HCT116 (cell line): ENCODE measurements around the gene PDLIM7. TPM values are rescaled to one million over a fixed set of nuclear protein-coding genes. Genes with fewer than 3 reads are reported as not detected.

Source experiments
- ATAC-seq: fragments of 200-7000 bp; cut with Tn5 transposase; 2 replicates; pipeline ENCODE4 v1.9.1; 2020; ENCODE audit warnings: mild to moderate bottlenecking, moderate library complexity
- BruUV-seq: library from RNA; stranded (reverse); fragments of 400-500 nt; replicated peaks from 2 replicates; lab custom pipeline; 2021; lab: Mats Ljungman, UMichigan
- CTCF ChIA-PET: fragments of 300-600 bp; sonication (Branson Sonifier 250); formaldehyde crosslinking; loops from one replicate; lab custom pipeline; 2021; ENCODE audit warnings: antibody characterized with exemption; lab: Charles Lee
- POLR2A ChIA-PET: fragments of 300-600, 350-600 bp; sonication (Branson Sonifier 250); formaldehyde crosslinking; loops from one replicate; lab custom pipeline; 2021; ENCODE audit warnings: antibody characterized with exemption; lab: Charles Lee
- RAD21 ChIA-PET, 2 experiments: fragments of 300-600 bp; sonication (Branson Sonifier 250); formaldehyde crosslinking; loops; one replicate each; lab custom pipeline; 2023; ENCODE audit warnings: low total read pairs in 2 of 2; ENCODE audit not compliant: uncharacterized antibody in 2 of 2, unreplicated experiment in 2 of 2, low non-redundant PET in 1 of 2; lab: Charles Lee
- DNase-seq: peaks from one replicate; pipeline ENCODE4 v3.0.0-alpha.2; 2010; ENCODE audit warnings: low read depth, low spot score
- H2AFZ ChIP-seq: fragments of 200-600 bp; shearing (Covaris generic), sonication (generic); 2 replicates; pipeline ENCODE4 v1.6.1; 2017; ENCODE audit warnings: low read depth, mixed run types, mixed read lengths, antibody characterized with exemption, low read length; ENCODE audit not compliant: poor library complexity, severe bottlenecking
- H3K27ac ChIP-seq: 2 replicates; pipeline ENCODE4 v1.5.1; 2012; ENCODE audit warnings: low read depth, low read length
- H3K27me3 ChIP-seq: fragments of 200-600 bp; sonication (generic); 2 replicates; pipeline ENCODE4 v1.6.1; 2016; ENCODE audit warnings: mixed run types, low read length, mixed read lengths; ENCODE audit not compliant: insufficient read depth
- H3K36me3 ChIP-seq, 2 experiments: fragments of 200-500 bp in 1 of 2; fragments of 200-600 bp in 1 of 2; sonication (Bioruptor generic) in 1 of 2; sonication (generic) in 1 of 2; 2 replicates each; pipeline versions ENCODE4 v1.5.1 to v1.6.1; 2014 to 2016; ENCODE audit warnings: low read length in 2 of 2, inconsistent platforms in 1 of 2, mixed read lengths in 1 of 2, mixed run types in 1 of 2; ENCODE audit not compliant: insufficient read depth in 2 of 2, control insufficient read depth in 1 of 2
- H3K4me1 ChIP-seq, 2 experiments: fragments of 200-600 bp in 1 of 2; sonication (generic) in 1 of 2; 2 replicates each; pipeline versions ENCODE4 v1.5.1 to v1.6.1; 2012 to 2017; ENCODE audit warnings: low read length in 2 of 2, inconsistent platforms in 1 of 2, mild to moderate bottlenecking in 1 of 2, mixed read lengths in 1 of 2, mixed run types in 1 of 2, moderate library complexity in 1 of 2; ENCODE audit not compliant: insufficient read depth in 2 of 2, control insufficient read depth in 1 of 2
- H3K4me2 ChIP-seq: fragments of 200-600 bp; sonication (generic); 2 replicates; pipeline ENCODE4 v1.6.1; 2017; ENCODE audit warnings: mixed run types, low read length, mixed read lengths
- H3K4me3 ChIP-seq, 2 experiments: fragments of 200-600 bp in 1 of 2; sonication (generic) in 1 of 2; replicated peaks in 1 of 2; 2 replicates each; pipeline ENCODE4 v1.5.1; 2011 to 2016; ENCODE audit warnings: low read length in 2 of 2, control low read depth in 1 of 2, low read depth in 1 of 2, mild to moderate bottlenecking in 1 of 2, mixed read lengths in 1 of 2, mixed run types in 1 of 2
- H3K79me2 ChIP-seq: fragments of 200-600 bp; sonication (generic); 2 replicates; pipeline ENCODE4 v1.6.1; 2017; ENCODE audit warnings: mild to moderate bottlenecking, mixed run types, low read length, moderate library complexity, mixed read lengths; ENCODE audit not compliant: insufficient read depth
- H3K9ac ChIP-seq: fragments of 200-600 bp; sonication (generic); 2 replicates; pipeline ENCODE4 v1.6.1; 2016; ENCODE audit warnings: low read length, mixed read lengths
- H3K9me2 ChIP-seq: fragments of 200-600 bp; sonication (generic), shearing (Covaris generic); 2 replicates; pipeline ENCODE4 v1.6.1; 2017; ENCODE audit warnings: mixed run types, mild to moderate bottlenecking, moderate library complexity; ENCODE audit not compliant: insufficient read depth
- H3K9me3 ChIP-seq, 2 experiments: fragments of 200-500 bp in 1 of 2; fragments of 200-600 bp in 1 of 2; sonication (Bioruptor generic) in 1 of 2; sonication (generic) in 1 of 2; 2 replicates each; pipeline ENCODE4 v1.6.1; 2014 to 2017; ENCODE audit warnings: low read length in 2 of 2, mixed read lengths in 2 of 2, inconsistent platforms in 1 of 2, low read depth in 1 of 2, mild to moderate bottlenecking in 1 of 2, mixed run types in 1 of 2, moderate library complexity in 1 of 2; ENCODE audit not compliant: control insufficient read depth in 1 of 2, insufficient read depth in 1 of 2
- H4K20me1 ChIP-seq: fragments of 200-600 bp; sonication (generic), shearing (Covaris generic); 2 replicates; pipeline ENCODE4 v1.6.1; 2017; ENCODE audit warnings: mixed run types, mild to moderate bottlenecking, moderate library complexity; ENCODE audit not compliant: insufficient read depth
- CEBPB ChIP-seq: IDR thresholded peaks from 2 replicates; pipeline ENCODE4 v1.6.1; 2012; ENCODE audit warnings: low read depth
- CTCF ChIP-seq, 3 experiments: fragments of 200-600 bp in 1 of 3; sonication (generic) in 1 of 3; IDR thresholded peaks in 2 of 3; conservative IDR thresholded peaks in 1 of 3; 2 replicates each; pipeline ENCODE4 v1.5.1; 2012 to 2017; ENCODE audit warnings: low read depth in 2 of 3, low read length in 2 of 3, antibody characterized with exemption in 1 of 3, borderline replicate concordance in 1 of 3, control low read depth in 1 of 3, mild to moderate bottlenecking in 1 of 3, mixed read lengths in 1 of 3, mixed run types in 1 of 3, moderate library complexity in 1 of 3; ENCODE audit not compliant: insufficient read depth in 1 of 3
- EZH2 ChIP-seq: fragments of 200-600 bp; sonication (generic); IDR thresholded peaks from 2 replicates; pipeline ENCODE4 v1.6.1; 2017; ENCODE audit warnings: antibody characterized with exemption, mixed run types
- FOSL1 ChIP-seq: IDR thresholded peaks from 2 replicates; pipeline ENCODE4 v1.6.1; 2012; ENCODE audit warnings: low read depth
- MAX ChIP-seq: IDR thresholded peaks from 2 replicates; pipeline ENCODE4 v1.6.1; 2012
- POLR2A ChIP-seq: IDR thresholded peaks from 2 replicates; pipeline ENCODE4 v1.7.0; 2011; ENCODE audit warnings: borderline replicate concordance; ENCODE audit not compliant: insufficient read depth, insufficient read length; ENCODE audit errors: extremely low read depth
- REST ChIP-seq: IDR thresholded peaks from 2 replicates; pipeline ENCODE4 v1.6.1; 2012; ENCODE audit warnings: low read depth
- SIN3A ChIP-seq: IDR thresholded peaks from 2 replicates; pipeline ENCODE4 v1.6.1; 2012; ENCODE audit warnings: low read depth
- SP1 ChIP-seq: IDR thresholded peaks from 2 replicates; pipeline ENCODE4 v1.6.1; 2012; ENCODE audit warnings: low read depth
- TCF7L2 ChIP-seq: IDR thresholded peaks from 2 replicates; pipeline ENCODE4 v1.7.0; 2011; ENCODE audit warnings: borderline replicate concordance, inconsistent platforms; ENCODE audit not compliant: insufficient read depth, insufficient read length; ENCODE audit errors: extremely low read depth
- ZBTB33 ChIP-seq: IDR thresholded peaks from 2 replicates; pipeline ENCODE4 v1.6.1; 2011; ENCODE audit warnings: mild to moderate bottlenecking, low read length, moderate library complexity; ENCODE audit not compliant: insufficient replicate concordance; ENCODE audit errors: extremely low read depth
- ZNF274 ChIP-seq: fragments of 200-500 bp; sonication (Bioruptor generic); IDR thresholded peaks from 2 replicates; pipeline ENCODE4 v1.6.1; 2014; ENCODE audit warnings: mild to moderate bottlenecking, low read depth, low read length, inconsistent platforms
- intact Hi-C: fragments of 100-400 bp; cut with micrococcal nuclease; formaldehyde crosslinking; loops from 2 replicates; pipeline ENCODE4 v1.10.0; 2022
- total RNA-seq: library from RNA; stranded (reverse); gene quantifications from one replicate; pipeline ENCODE4 v1.2.1, GENCODE V29; 2021; ENCODE audit not compliant: unreplicated experiment

The PDLIM7 gene
- total RNA-seq, 1 experiment from 2014 or later = 153 TPM

- TF ChIP-seq TCF7L2 (no peak), EZH2 (no peak), MAX (no peak), FOSL1 (no peak)
These were observed 26.5 kb downstream of the PDLIM7 start (continued) for GRCh38 chr5:177470759-177471536.

GRCh38 chr5:177469750-177470525 is 27.5 kb downstream of the PDLIM7 start:
- no peak overlapping the region for H2AFZ ChIP-seq
- H3K36me3 ChIP-seq = peaks cover 27 to 30% of the 10 kb centered on the region in 2 experiments; a peak in 3 of 4 replicates
- H3K9me3 ChIP-seq = no peaks in the 10 kb centered on the region
- no peaks in the 10 kb centered on the region for H3K9me2 ChIP-seq
- no TSS peak for BruUV-seq
- RAD21 ChIA-PET = no interaction called here
- CTCF ChIA-PET = no interaction called here
- no peaks in the 10 kb centered on the region for H3K27me3 ChIP-seq
- POLR2A ChIA-PET = interaction anchor here (0.8 kb wide), 1 partner anchor 12 kb away, joined by 3 read pairs; no protein-coding TSS in a partner anchor
- no peak for ATAC-seq
- no peak for DNase-seq
- H3K4me1 ChIP-seq = peaks cover 8 to 44% of the 10 kb centered on the region in 2 experiments; a peak in 3 of 4 replicates
- intact Hi-C loops = no loop called here
- peaks cover 39% of the 10 kb centered on the region for H3K79me2 ChIP-seq
- H3K9ac ChIP-seq = no peak overlapping the region
- H3K4me2 ChIP-seq = no peak overlapping the region
- no peaks in the 10 kb centered on the region for H4K20me1 ChIP-seq
- no peak for TF ChIP-seq REST
- TF ChIP-seq CTCF (IDR thresholded peaks at IDR 0.05 in 2 of 3, conservative IDR thresholded peaks at IDR 0.05 in 1 of 3; ENCODE audit: borderline replicate concordance in 1 of 3, insufficient read depth in 1 of 3, low read depth in 2 of 3, low read length in 2 of 3) = no peak
- no peak for TF ChIP-seq ZBTB33
- no peak for TF ChIP-seq SIN3A
- TF ChIP-seq MAX = no peak
- TF ChIP-seq POLR2A = no peak
- no peak for TF ChIP-seq SP1
- TF ChIP-seq ZNF274 = no peak
- TF ChIP-seq EZH2 = no peak
- TF ChIP-seq CEBPB = no peak
- H3K4me3 ChIP-seq = no peak overlapping the region
- no peak overlapping the region; the same call in 1 of the 2 replicates for H3K27ac ChIP-seq
